Urinary bladder (tissue), 4 donors: Measurements from ENCODE around the gene AP3D1. TPM values are rescaled to one million over a fixed set of nuclear protein-coding genes. Genes with fewer than 3 reads are reported as not detected.
"Not testable (repeated sequence)": the region's sequence is repeated elsewhere in the genome, so short reads cannot be mapped to it uniquely, and the experiment has no call there.

Experiments used
- DNase-seq: peaks from one replicate; pipeline ENCODE4 v3.0.0-alpha.2; 2015; ENCODE audit errors: extremely low spot score
- H3K27ac ChIP-seq: one replicate; pipeline ENCODE4 v1.5.1; 2013; ENCODE audit warnings: low read depth, mild to moderate bottlenecking, moderate library complexity
- H3K36me3 ChIP-seq: one replicate; pipeline ENCODE4 v1.6.1; 2013; ENCODE audit warnings: mild to moderate bottlenecking, moderate library complexity; ENCODE audit not compliant: insufficient read depth
- H3K4me1 ChIP-seq: one replicate; pipeline ENCODE4 v1.6.1; 2013; ENCODE audit warnings: mild to moderate bottlenecking, moderate library complexity; ENCODE audit not compliant: insufficient read depth
- H3K4me3 ChIP-seq: one replicate; pipeline ENCODE4 v1.5.1; 2013; ENCODE audit warnings: low read depth, low read length
- WGBS: extraction: QIAGEN DNeasy Blood & Tissue Kit; methylation state at CpG from one replicate; pipeline ENCODE4 v1.1.7; 2013; 5-methylcytosine and 5-hydroxymethylcytosine counted together
- polyA plus RNA-seq: library from polyadenylated mRNA; stranded (reverse); fragments of 200-250 nt; gene quantifications from one replicate; pipeline ENCODE4 v1.2.3, GENCODE V29; 2013
- total RNA-seq: library from RNA; depleted of rRNA; stranded (reverse); fragments of >200 nt; gene quantifications from one replicate; pipeline ENCODE4 v1.2.3, GENCODE V29; 2014
- donor health status: healthy with polysubstance abuse.
- donor health status: healthy.

AP3D1 gene
- total and polyA plus RNA-seq, 2 donors: 48.9 to 87.8 TPM

DNA sequence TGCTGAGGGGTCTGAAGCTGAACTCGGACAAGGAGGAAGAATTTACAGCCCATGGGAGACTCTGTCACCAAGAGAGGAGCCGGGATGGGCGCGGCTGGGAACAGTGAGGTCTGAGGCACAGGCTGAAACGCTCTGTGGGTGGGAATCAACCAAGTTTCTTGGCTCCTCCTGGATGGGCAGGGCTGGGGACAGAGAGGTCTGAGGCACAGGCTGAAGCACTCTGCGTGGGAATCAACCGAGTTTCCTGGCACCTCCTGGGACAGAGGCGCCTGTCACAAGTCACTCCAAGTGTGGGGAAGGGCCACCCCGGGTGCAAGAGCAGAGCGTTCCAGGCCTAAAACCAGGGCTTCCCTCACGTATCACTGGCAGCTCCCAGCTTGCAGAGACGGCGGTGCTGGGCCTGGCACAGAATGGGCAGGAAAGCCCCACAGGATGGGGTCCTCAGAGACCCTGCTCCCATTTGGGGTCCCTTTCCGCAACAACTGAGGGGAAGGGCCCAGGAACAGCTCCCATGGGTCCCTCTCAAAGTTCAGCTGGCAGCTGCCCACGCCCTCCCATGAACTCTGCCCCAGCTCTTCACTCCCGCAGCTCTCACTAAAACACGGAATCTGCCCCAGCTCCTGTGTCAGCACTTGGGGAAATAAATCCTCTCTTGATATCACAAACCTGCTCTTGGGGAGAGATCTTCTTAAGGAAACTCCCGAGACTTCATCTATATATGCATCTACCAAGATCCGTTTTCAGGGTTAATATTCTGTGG, 18.5 kb downstream of the AP3D1 start:
- DNase-seq: no peak
- Histone ChIP-seq H3K4me3 (no peak overlapping the region), H3K4me1 (no peaks in the 10 kb centered on the region), H3K27ac (no peak overlapping the region), H3K36me3 (peaks cover 2% of the 10 kb centered on the region)
- 86% methylated on average over 19 of the region's 19 CpGs for WGBS

DNA sequence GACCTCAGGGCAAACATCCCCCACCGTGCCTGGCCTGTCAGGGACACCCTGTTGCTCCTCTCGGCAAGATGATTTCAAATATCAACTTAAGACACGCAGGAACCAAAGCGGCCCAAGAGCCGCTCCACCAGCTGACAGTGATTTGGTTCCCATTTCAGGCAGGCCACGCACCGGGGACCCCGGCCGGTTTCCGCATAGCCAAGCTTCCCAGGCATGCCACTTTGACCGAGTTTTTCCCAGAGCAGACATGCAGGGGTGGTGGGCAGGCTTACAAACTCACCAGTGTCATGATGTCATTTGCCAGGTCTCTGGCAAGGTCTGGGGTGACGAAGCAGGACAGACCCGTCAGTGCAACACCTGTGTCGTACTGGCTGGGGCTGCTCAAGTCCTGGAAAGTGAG, 19.2 kb downstream of the AP3D1 start:
- WGBS: 95% methylated on average over 14 of the region's 14 CpGs
- Histone ChIP-seq H3K27ac (no peak overlapping the region), H3K4me3 (no peak overlapping the region), H3K36me3 (peaks cover 2% of the 10 kb centered on the region), H3K4me1 (no peaks in the 10 kb centered on the region)
- no peak for DNase-seq

DNA sequence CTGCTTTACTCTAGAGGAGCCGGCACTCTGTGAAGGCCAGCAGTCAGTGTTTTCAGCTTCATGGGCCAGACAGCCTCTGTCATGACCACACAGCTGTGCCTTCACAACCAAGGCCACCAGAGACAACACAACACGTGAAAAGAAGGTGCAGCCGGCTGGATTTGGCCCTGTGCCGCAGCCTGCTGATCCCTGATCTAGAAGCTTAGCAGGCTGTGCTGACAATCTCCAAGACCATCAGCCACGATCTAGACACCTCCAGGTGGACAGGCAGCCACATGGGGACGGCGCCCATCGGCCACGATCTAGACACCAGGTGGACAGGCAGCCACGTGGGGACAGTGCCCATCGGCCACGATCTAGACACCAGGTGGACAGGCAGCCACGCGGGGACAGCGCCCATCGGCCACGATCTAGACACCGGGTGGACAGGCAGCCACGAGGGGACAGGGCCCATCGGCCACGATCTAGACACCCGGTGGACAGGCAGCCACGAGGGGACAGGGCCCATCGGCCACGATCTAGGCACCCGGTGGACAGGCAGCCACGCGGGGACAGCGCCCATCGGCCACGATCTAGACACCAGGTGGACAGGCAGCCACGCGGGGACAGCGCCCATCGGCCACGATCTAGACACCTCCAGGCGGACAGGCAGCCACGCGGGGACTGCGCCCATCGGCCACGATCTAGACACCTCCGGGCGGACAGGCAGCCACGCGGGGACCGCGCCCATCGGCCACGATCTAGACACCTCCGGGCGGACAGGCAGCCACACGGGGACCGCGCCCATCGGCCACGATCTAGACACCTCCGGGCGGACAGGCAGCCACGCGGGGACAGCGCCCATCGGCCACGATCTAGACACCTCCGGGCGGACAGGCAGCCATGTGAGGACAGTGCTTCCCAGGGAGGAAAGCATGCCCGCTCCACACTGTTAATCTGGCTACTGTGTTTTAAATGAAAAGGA, 20.1 kb downstream of the AP3D1 start:
- DNase-seq, H3K36me3 ChIP-seq, H3K27ac ChIP-seq, H3K4me1 ChIP-seq, H3K4me3 ChIP-seq: not testable (repeated sequence)
- 92% methylated on average over 67 of the region's 67 CpGs for WGBS

DNA sequence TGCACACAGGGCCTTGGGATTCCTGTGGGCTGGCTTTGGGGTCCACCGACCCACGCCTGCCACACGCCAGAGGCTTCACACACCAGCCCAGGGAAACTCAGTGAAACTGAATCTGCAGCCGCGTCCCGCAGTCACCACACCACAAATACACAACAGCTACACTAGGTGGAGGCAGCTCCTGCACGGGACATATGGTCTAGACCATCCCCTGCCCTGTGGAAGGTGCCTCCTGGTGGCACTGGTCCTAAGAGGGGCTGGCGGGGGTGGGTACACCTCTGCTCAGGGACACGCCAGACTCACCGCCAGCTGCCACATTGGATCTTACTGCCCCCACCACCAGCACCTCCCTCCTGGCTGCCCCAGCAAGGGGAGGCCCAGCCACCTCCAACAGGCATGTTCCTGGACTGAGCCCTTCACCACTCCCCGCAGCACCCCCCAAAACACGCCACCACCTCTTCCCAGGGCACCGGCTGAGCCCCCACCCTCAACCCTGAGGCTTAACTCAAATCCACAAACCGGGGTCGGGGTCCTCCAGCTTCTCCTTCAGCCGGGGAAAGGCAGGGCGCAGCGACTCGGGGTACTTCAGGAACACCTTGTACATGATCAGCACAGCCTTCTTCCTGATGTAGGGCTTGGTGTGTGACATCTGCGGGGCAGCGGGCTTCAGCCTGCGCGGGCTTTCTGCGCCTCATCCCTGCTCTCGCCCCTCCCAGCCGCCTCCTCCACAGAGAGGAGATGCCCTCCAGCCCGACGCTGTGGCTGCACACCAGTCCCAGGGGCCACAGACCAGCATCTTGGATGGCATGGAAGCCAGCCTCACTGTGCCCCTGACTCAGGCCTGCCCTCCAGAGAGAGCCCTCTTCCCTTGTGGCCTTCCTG, 21.2 kb downstream of the AP3D1 start:
- no peak overlapping the region for H3K27ac ChIP-seq
- DNase-seq: no peak
- no peaks in the 10 kb centered on the region for H3K36me3 ChIP-seq
- H3K4me3 ChIP-seq: no peak overlapping the region
- 96% methylated on average over 28 of the region's 28 CpGs for WGBS
- no peaks in the 10 kb centered on the region for H3K4me1 ChIP-seq

DNA sequence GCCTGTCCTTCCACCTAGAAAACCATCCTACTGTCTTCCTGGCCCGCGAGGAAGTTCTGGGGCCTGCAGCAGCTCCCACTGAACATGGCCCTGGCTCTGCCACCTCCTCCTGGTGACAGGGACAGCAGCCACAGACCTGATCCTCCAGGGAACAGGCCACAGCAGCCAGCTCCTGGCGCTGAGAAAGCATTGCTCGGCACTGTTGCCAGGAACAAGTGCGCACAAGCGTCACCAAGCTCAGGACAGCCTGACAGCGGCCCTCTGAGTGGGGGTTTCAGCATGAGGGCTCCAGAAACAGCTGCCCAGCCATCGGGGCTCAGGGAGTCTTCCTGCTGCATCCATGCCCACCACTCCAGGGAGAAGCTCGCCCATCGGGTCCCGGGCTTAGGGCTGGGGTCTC, 21.9 kb downstream of the AP3D1 start:
- Histone ChIP-seq H3K4me1 (no peaks in the 10 kb centered on the region), H3K27ac (no peak overlapping the region), H3K4me3 (no peak overlapping the region), H3K36me3 (no peaks in the 10 kb centered on the region)
- no peak for DNase-seq
- WGBS: 97% methylated on average over 11 of the region's 11 CpGs

DNA sequence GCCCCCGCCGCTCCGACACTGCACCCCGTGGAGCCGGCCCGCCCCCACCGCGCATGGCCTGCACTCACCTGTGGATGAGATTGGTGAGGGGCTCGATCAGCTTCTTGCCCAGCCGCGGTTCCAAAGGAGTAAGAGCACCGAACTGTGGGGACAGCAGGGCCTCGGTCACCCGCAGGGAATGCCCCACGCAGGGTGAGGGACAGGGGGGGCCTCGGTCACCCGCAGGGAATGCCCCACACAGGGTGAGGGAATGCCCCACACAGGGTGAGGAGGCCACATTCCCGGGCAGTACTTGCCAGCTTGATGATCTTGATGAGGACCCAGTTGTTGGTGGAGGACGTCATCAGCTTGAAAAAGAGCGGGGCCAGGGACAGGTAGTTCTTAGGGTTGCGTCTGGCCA, 22.3 kb downstream of the AP3D1 start:
- WGBS: 96% methylated on average over 21 of the region's 21 CpGs
- Histone ChIP-seq H3K4me3 (no peak overlapping the region), H3K27ac (no peak overlapping the region), H3K4me1 (no peaks in the 10 kb centered on the region), H3K36me3 (no peaks in the 10 kb centered on the region)
- DNase-seq: no peak

DNA sequence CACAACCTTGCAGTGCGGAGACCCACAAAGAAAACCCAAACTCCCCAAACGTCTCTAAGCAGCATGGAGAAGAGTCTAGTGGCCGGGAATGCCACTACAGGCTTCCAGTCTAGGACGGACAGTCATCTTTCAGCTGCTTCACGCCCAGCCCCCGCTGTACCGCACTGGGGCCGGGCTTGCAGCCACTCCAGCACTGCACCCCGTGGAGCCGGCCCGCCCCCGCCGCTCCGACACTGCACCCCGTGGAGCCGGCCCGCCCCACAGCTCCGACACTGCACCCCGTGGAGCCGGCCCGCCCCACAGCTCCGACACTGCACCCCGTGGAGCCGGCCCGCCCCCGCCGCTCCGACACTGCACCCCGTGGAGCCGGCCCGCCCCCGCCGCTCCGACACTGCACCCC, 23.1 kb downstream of the AP3D1 start:
- 83% methylated on average over 28 of the region's 34 CpGs for WGBS

DNA sequence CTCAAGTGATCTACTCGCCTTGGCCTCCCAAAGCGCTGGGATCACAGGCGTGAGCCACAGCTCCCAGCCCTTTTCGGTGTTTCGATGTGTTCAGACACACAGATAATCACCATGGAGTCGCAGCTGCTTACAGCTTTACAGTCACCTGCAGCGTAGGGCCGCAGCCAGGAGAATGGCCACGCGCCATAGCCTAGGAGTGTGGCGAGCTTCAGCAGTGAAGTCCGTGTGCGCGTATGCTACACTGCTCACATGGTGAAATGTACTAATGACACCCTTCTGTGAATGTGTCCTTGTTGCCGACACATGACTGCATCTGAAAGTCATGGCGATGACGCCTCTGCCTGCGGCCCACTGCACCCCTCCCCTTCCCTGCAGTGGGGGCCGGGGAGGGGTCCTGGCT, 23.6 kb downstream of the AP3D1 start:
- WGBS: 79% methylated on average over 19 of the region's 19 CpGs
- H3K4me1 ChIP-seq: no peaks in the 10 kb centered on the region
- no peak overlapping the region for H3K4me3 ChIP-seq
- DNase-seq: no peak
- H3K27ac ChIP-seq: no peak overlapping the region
- peaks cover 2% of the 10 kb centered on the region for H3K36me3 ChIP-seq

More for the DNA sequence above, 23.1 kb downstream of the AP3D1 start:
- not testable (repeated sequence) for H3K4me3 ChIP-seq, H3K4me1 ChIP-seq, H3K36me3 ChIP-seq, H3K27ac ChIP-seq, DNase-seq

DNA sequence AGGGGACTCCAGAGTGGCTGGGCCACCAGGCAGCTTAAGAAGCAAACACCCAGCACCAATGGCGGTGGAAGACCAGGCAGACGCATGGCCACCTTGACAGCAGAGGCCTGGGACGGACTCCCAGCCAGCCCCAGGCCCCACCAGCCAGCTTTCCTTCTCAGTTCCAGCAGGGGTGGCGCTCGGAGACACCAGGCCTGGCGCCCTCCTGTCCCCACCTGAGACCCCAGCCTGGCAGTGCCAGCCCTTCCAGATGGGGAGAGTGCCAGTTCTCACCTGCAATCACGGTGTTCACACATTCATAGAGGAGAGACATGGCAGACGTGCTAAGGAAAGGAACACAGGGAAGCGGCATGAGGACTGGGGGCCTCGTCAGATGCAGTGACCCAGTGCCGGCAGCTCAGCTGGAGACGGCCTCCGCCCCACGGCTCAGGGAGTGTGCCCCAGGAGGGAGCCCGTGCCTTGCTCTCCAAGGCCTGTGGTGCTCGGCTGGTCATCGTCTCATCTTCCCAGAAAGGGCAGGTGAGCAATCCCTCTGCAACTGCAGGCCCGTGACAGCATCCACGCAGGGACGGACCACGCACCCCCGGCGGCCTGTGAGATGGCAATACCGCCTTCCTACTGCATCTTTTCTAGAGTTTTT, 24.4 kb downstream of the AP3D1 start:
- no peak overlapping the region for H3K27ac ChIP-seq
- H3K4me3 ChIP-seq: no peak overlapping the region
- WGBS: 91% methylated on average over 24 of the region's 24 CpGs
- no peak for DNase-seq
- H3K4me1 ChIP-seq: no peaks in the 10 kb centered on the region
- peaks cover 4% of the 10 kb centered on the region for H3K36me3 ChIP-seq

DNA sequence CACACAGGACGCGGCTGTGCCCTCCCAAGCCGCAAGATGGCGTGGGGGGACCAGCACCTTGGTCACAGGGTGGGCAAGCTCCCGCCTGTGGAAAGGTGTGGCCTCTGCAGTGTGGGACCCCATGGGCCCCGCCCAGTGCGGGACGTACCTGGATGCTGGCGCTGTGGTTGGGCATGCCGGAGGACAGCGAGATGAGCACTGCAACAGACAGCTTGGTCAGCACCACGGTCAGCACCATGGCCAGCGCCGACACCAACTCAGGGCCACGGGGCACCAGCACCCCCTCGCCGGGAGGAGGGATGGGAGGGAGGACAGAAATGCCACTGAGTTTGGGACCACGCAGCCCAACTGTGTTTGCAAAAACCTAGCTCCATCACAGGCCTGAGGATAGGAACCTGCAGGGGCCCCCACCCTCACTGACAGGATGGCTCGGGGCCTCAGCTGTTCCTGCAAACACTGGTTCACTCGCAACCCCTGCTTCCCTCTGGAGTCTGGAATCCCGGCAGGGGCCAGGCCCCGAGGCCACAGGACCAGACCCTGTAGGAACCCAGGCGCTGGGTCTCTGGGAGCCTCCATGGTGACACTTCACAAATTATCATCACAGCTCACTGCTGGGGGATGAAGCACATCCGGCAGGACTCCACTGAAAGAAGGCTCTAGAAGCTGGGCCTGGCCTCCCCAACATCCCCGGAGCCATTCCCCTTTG, 27.5 kb downstream of the AP3D1 start:
- no peak overlapping the region for H3K27ac ChIP-seq
- H3K4me1 ChIP-seq: no peaks in the 10 kb centered on the region
- H3K4me3 ChIP-seq: no peak overlapping the region
- 82% methylated on average over 25 of the region's 25 CpGs for WGBS
- H3K36me3 ChIP-seq: peaks cover 7% of the 10 kb centered on the region
- DNase-seq: no peak

DNA sequence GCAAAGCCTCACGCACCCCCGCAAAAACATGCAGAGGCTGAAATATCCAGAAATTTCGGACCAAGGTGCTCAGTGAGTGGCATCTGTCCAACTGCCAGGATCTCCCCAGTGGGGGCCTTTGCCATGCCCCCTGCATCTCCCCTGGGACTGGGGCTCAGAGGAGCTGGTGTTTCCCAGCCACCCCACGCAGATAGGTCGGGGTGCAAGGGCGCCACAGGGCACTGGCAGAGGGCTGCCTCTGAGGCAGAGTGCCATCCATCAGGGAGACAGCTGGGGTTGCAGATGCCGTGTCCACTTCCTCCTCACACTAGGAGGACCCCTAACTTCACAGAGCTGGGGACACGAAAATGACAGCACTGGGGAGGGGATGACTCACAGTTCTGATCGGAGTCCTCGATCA, 28.4 kb downstream of the AP3D1 start:
- Histone ChIP-seq H3K27ac (no peak overlapping the region), H3K36me3 (peaks cover 10% of the 10 kb centered on the region)
- 96% methylated on average over 10 of the region's 10 CpGs for WGBS

DNA sequence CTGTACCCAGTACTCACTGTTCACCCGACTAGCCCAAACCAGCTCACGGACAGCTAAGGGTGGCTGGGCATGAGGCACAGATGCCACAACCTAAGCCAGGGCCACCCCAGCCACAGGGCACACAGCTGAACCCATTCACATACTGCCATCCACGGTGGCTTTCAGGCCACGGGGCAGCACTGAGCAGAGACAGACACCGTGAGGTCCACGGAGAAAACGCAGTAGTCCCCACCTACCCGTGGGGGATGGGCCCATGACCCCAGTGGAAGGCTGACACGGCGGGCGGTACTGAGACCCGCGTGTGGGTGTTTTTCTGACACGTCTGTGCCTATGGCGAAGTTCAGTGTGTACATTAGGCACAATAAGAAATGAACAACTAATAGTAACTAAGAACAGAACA, 29.1 kb downstream of the AP3D1 start:
- 91% methylated on average over 15 of the region's 15 CpGs for WGBS
- Histone ChIP-seq H3K36me3 (peaks cover 10% of the 10 kb centered on the region), H3K4me3 (no peak overlapping the region), H3K4me1 (no peaks in the 10 kb centered on the region), H3K27ac (no peak overlapping the region)
- DNase-seq: no peak

More for the DNA sequence above, 28.4 kb downstream of the AP3D1 start:
- Histone ChIP-seq H3K4me3 (no peak overlapping the region), H3K4me1 (no peaks in the 10 kb centered on the region)
- DNase-seq: no peak
